Measurements from ENCODE around the gene RRP9.

The RRP9 gene

GRCh38 chr3:51955893-51956770 is 14.4 kb upstream of the RRP9 start:
- no peak for DNase-seq (ENCODE audit: low read depth)

GRCh38 chr3:51955175-51955892 is 13.6 kb upstream of the RRP9 start, which contains the start of gene GPR62:
GPR62 (plus strand) TSS chr3:51955381; CDS start chr3:51955653, 272 bp downstream.
- no peak for DNase-seq (ENCODE audit: low read depth)

GRCh38 chr3:51954713-51955112 is 13.0 kb upstream of the RRP9 start:
- no peak for DNase-seq (ENCODE audit: low read depth)

GRCh38 chr3:51954105-51954504 is 12.4 kb upstream of the RRP9 start:
- no peak for DNase-seq (ENCODE audit: low read depth)

- DNase-seq (ENCODE audit: low read depth), result no peak
Observed at GRCh38 chr3:51953445-51953844, 11.7 kb upstream of the RRP9 start.

GRCh38 chr3:51950899-51951298 is 9.2 kb upstream of the RRP9 start:
- no peak for DNase-seq (ENCODE audit: low read depth)

- DNase-seq (ENCODE audit: low read depth), result no peak
Observed at GRCh38 chr3:51949121-51949520, 7.4 kb upstream of the RRP9 start.

GRCh38 chr3:51948016-51948580 is 6.4 kb upstream of the RRP9 start:
- no peak for DNase-seq (ENCODE audit: low read depth)

GRCh38 chr3:51947215-51947900 is 5.7 kb upstream of the RRP9 start:
- DNase-seq (ENCODE audit: low read depth), result no peak

GRCh38 chr3:51946796-51947195 is 5.1 kb upstream of the RRP9 start:
- no peak for DNase-seq (ENCODE audit: low read depth)

- DNase-seq (ENCODE audit: low read depth), result no peak
Observed at GRCh38 chr3:51945926-51946705, 4.4 kb upstream of the RRP9 start.

- no peak for DNase-seq (ENCODE audit: low read depth)
Observed at GRCh38 chr3:51945031-51945840, 3.5 kb upstream of the RRP9 start.

- DNase-seq (ENCODE audit: low read depth), result no peak
Observed at GRCh38 chr3:51944451-51945021, 2.8 kb upstream of the RRP9 start.

GRCh38 chr3:51943451-51944391 is 2.0 kb upstream of the RRP9 start:
- no peak for DNase-seq (ENCODE audit: low read depth)

- DNase-seq (ENCODE audit: low read depth), result no peak
Observed at GRCh38 chr3:51942603-51943450, 1.1 kb upstream of the RRP9 start.

- no peak for DNase-seq (ENCODE audit: low read depth)
Observed at GRCh38 chr3:51941463-51941797, 274 bp downstream of the RRP9 start.

- no peak for DNase-seq (ENCODE audit: low read depth)
Observed at GRCh38 chr3:51940648-51941462, 849 bp downstream of the RRP9 start.

Data from CMK (cell line).